HG03575 (cell line): ENCODE results near the gene LSAMP.

Experiments
- ATAC-seq: cut with Tn5 transposase; IDR thresholded peaks from one replicate; pipeline ENCODE4 v1.9.1; 2021; ENCODE audit not compliant: unreplicated experiment, insufficient number of reproducible peaks, low FRiP score; ENCODE audit errors: extremely low read depth

LSAMP gene

DNA sequence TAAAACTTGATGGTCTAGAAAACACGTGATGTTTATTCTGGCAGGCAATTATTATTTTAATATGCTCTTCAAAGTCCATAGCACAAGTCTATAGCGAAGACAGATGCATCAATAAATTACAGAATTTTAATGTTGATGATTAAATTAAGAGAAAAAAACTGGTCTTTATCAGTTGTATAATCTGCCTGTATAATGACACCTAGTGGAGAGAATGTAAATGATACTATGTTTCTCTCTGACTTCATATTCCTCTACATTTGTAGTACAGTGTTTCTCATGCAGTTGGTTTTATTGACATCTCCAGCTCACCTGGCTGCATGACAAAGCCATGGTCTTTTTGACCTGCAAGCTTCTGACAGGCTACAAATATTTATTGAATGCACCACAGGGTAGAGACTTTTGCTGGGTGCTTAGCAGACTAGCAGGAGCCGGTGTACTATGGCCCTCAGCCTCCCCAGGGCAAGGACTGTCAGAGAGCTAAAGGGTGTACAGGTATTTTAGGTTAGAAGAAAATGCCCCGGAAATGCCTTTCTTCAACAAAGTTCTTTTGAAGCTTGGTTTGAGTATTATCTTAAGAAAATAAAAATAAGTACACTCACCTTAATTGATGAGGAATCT, 532.1 kb downstream of the LSAMP start:
- no peak for ATAC-seq

DNA sequence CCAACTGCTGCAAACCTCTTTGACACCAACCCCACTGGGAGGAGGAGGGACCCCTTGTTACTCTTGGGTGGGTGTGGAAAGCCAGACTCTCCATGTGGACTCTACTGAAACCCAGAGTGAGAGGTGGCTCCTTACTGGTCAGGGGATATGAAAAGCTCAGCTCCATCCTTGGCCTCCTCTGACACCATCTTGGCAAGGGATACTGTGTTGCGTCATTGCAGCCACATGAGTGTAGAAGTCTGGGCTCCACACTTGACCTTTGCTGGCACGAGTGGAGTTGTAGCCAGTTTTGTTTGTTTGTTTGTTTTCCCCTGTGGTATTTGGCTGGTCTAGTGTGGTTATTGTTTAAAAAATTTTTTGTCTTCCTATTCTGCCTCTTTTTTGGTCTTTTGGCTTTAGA, 532.9 kb downstream of the LSAMP start:
- ATAC-seq, result no peak

DNA sequence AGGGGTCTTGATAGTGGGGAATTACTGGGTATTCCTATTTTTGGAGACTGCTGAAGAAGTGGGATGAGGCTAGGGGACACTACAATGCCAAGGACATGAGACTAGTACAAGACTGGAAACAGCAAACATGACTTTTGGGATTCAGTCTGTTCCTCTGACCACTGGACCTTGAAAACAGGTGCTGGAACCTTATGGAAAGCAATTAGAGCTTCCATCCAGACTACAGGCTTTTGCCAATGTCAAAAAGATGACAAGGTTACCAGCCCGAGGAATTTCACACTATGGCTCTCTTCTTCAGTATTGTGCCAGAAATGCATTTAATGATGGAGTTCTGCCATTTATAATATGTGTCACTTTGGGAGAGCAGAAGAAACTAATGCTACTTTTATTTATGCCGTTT, 539.4 kb downstream of the LSAMP start:
- ATAC-seq, result no peak

DNA sequence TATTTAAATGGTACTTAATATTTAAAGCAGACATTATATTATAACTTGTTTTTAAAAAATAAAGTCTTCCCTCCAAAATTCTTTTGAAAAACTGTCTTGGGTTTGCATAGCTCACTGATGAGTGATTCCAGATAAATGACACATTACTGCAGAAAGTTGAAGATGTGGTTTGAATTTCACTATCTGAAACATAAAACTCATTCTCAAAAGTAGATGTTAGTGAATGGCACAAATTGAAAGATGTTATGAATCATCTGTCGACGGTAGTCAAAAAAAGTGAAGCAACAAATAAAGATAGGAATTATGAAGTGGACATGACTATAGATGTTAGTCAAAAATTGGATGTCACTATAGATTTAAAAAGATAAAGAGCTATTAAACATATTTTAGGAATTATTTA, 541.4 kb downstream of the LSAMP start:
- no peak for ATAC-seq

DNA sequence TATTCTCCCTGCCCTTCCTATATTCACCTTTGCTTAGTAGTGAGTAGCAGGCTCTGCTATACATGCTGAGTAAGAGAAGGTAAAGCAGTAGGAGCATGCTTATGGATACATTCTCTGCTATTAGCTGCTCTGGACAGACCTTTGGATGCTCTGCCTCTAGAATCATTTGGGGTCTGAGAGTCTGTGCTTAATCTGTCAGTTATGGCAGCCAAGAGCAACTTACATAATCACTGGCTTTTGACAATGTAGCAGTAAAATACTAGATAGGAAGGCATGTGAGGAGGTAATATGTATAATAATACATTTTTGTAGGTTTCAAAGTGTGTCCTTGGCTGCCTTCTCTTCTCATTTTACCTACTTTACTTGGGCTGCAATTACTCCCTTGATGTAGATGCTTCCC, 544.3 kb downstream of the LSAMP start:
- no peak for ATAC-seq

DNA sequence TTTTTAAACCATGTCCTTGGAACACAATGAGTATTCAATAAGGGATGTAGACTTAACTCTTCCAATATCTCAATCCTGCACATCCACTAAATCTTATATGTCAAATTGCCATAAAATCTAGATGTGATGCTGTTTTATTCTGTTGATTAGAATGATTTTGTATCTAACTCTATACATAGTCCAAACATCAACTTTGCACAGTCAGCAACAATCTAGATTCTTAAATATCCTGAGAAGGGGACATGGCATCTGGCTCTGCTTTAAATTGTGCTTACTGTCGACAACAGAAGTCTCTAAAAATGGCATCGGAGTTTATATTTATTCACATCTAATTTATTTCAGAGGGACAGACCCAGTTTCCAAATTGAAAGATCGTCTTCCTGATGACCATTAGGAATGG, 545.8 kb downstream of the LSAMP start:
- no peak for ATAC-seq

DNA sequence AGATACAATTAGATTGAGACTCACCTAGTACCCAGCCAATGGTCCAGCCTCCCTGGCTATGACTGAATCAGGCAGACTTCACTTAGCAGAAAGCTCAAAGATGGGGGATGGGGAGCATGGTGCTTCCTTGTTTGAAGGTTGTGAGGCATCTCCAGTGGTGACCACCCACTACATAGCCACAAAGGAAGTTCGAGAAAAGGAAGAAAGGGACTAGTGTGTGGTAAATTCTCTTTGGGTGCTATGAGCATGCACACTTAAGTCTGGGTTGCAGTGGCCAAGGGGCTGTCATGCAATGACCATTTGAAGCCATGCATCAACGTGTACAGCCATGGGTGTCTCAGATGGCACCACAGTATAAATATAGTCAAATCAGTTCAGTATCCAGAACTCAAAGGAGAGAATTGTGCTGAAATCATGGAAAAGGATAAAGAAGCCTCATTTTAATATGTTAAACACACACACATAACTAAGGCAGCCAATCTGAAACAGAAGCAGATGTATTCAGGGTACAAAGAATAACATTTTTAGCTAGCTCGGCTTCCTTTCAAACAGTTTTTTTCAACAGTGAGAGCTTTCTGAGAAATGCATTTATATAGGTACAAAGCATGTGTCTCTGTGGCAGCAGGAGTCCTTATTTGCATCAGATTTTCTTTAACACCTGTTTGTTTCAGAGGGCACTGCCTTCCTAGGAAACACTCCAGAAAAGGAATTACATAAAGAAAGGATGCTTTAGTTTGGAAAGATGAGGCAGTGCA, 546.5 kb downstream of the LSAMP start:
- ATAC-seq, result no peak

DNA sequence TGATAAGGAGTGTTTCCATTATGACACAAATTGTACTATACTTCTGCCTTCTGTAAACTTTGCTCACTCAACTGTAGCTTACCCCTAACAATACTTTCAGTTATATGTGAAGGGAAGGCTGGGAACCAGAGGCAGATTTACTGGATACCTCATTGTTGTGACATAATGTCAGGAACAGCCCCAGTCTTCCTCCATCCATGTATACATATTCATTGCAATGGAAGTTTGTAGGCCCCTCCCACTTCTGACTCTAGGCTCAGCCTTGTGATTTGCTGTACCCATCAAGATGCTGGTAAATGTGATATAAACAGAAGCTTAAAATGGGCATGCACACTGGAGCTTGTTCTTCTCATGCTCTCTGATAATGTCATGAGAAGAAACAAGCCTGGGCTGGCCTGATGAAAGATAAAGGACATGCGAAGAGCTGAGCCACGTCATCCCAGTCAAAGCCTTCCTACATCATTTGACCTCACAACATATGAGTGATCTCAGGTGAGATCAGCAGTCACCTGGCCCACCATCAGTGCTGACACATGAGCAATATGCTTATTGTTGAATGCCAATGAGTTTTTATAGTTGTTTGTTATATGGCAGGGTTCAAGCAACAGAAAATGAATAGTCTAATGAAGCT, 554.2 kb downstream of the LSAMP start:
- ATAC-seq, result no peak

DNA sequence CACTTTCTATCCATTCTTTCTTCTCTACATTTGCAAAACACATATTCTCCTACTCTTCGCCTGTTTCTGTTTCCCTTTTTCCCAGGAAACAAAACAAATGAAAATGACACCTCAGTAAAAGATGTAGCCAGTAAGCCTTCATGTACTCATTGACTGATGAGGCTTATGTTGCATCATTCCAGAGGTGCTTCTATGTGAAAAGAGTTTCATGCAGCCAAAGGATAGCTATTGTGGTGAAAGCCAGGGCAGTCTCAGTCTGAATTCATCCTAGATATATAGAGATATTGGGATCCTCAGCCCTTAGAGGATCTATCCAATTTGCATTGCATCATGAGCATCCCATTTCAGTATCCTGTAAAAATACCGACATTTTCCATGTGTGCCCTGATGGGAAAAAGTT, 554.7 kb downstream of the LSAMP start:
- no peak for ATAC-seq

DNA sequence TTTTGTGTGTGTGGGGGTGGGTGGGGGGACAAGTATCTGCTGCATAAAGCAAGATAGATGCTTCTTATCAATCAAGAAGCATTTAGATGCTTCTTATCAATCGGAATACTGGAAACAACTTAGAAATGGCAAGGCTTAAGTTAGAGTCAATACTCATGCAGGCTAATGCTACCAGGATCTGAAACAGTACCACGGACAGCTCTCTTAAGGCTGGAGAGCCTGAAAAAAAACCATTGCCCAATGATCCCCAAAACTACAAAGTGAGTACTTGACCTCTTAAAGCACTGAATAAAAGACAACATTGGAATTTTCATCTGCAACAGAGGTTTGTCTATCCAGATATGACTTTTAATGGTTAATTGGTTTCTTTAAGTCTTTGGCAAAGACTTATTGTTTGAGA, 559.7 kb downstream of the LSAMP start:
- no peak for ATAC-seq

DNA sequence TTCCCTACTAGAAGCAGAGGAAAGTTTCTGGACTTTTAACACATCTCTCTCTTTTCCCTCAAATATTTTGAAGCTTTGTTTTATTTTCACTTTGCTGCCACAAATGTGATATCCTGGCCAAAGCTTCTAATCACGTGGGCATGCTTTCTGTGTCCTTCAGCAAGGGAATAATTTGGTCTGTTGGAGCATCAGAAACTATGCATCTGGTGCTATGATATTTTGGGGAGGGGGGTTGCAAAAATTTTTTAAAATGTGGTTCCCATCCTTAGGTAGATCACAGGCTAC, 567.7 kb downstream of the LSAMP start:
- no peak for ATAC-seq

DNA sequence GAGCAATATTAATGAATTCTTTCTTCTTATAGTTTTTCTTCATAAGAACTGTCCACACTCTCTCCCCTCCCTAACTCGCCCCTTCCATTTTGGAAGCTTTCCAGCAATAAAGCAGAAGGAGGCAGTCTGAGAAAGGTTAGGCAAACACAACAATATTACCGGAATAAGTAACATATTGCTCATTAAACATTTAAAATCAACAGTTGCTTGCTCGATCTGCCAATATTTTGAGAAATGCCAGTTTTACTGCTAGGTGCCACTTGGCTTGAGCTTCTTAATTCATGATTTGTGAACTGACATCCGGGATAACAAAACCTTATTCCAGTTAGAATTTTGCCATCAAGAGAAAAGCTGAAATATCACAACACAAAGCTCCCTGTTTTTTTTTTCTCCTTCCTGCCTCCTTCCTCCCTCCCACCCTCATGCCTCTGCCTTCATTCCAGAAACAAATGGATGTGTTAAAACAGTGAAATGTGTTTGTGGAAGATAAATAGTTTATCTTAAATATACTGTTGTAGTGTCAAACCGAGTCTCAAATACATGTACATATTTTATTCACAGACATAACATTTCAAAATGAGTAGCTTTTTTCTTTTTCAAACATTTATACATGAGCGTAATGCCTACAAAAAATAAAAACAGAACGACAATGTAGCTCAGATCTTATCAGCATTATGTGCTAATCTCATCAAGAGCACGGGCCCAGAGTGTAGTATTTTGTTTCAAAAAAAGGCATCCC, 568.2 kb downstream of the LSAMP start:
- ATAC-seq, result no peak

DNA sequence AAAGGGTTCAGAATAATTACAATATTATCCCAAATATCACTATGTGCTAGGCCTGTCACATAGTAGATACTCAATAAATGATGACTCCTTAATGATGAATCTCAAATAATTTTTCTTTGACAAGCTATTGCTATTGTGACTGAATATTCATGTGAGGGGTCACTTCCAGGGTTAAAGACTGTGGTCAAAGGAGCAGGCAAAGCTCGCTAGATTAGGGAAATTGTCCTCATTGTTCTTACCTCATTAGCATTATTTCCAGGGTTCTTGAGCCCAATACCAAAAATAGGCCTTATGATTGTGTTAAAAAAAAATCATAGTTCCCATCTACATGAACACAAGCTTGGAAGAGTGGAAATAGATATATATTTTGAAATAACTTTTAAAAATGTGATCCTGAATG, 569.8 kb downstream of the LSAMP start:
- ATAC-seq, result no peak

DNA sequence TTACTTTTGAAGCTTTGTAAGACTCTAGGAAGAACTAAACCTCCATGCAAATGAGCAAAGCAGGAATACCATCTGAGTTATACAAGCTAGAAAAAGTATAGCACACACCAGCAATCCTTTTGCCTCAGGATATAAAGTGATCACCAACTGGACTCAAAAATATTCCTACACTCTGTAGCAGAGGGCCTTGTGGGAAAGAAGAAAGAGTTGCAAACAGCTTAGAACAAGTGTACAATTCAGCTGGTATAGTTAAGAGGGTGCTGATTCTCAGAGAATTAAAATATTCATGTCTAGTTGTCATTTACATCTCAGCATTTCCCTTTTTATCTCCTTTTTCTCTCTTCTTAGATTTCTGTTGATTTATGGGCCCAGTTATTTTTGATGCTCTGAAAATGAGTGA, 573.6 kb downstream of the LSAMP start:
- ATAC-seq, result no peak

DNA sequence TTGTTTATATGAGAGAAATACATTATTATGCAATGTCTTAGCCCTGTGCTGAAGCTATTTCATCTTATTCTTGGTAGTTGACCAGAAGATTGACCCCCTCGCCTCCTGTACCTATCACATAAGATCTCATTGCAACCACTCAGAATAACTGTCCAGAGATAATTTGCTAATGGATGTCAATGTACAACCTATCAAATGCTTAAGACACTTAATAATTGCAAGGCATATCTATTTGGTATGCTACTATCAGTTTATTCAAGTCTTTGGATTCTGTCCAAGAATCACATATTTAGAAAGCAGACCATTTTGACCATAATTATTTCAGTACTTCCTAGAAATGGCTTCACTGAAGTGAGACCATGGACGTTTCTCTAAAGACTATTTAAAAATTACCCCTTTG, 580.4 kb downstream of the LSAMP start:
- ATAC-seq, result no peak

DNA sequence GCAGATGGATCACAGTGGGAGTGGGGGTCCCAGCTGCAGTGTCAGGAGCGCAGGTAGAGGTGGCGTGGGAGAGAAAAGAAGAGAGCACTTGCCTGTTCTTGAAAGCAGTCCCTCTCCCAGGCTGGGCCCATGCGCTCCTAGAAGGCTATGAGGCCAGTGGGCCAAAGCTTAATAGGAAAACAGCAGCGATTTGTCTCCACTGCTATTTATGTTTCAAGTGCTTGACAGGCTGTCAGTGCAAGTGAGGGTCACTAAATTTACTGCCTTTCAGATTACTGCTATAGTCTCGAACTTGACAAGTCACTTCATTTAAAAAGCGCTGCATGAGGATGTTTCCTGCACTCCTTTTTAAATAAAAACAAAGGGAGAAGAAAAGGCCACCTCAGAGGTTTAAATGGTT, 582.4 kb downstream of the LSAMP start:
- ATAC-seq, result no peak

DNA sequence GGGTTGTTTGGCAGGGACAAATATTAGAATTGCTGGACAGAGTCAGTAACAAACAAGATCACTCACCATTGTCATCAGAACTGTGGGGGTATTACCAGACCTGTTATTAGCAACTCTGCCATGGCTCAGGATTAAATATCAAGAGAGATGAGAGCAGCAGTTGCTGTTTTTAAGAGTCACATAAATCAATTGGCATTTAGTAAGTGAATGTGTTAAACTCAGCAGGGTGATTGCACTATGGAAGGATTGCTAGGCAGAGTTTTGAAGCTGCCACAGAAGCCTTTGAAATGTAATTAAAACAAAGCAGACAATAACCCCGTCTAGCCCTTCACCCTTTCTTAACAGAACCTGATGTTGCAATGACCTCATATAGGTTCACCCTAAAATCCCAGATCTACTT, 583.2 kb downstream of the LSAMP start:
- no peak for ATAC-seq

DNA sequence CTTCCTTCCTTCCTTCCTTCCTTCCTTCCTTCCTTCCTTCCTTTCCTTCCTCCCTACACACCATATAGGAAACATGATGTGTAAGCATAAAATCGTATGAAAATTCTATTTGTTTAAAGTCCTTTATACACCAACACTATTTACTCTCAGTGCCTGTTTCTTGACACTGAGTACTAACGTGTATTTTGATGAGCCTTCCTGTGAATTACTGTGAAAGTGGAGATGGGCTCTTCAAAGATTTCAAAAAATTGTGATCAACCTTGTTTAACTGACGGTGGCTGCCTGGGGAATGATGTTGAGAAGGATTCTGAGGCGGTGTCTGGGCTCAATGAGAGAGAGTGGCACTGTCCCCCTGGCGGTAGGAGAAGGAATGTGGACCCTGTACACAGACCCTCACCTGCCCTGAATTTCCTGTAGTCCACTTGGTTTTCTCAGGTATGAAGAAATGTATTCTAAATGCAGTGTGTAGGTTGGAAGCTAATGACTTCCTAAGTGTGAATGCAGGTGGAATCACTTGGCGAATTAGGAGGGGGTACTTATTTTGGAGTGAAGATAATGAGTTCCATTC, 584.0 kb downstream of the LSAMP start:
- no peak for ATAC-seq

DNA sequence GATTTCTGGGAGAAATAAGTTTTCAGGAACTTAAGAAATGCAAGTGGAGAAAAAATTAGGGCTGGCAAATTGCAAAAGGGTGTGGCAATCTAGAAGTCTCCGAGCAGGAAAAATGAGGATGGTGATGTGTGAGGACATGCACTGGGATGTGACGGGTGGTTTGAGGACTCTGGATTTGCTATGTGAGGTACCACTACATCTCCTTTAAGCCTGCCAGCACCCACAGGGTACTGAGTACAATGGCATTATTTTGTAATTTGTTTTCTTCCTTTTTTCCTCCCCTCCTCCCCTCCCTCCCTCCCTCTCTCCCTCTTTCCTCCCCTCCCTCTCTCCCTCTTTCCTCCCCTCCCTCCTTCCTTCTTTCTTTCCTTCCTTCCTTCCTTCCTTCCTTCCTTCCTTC, 584.5 kb downstream of the LSAMP start:
- no peak for ATAC-seq
